Fibroblast of villous mesenchyme (primary cell): ENCODE data around the gene SLC6A7. TPM values are rescaled to one million over a fixed set of nuclear protein-coding genes. Genes with fewer than 3 reads are reported as not detected.

ENCODE experiments used
- DNase-seq: peaks from one replicate; pipeline ENCODE4 v3.0.0-alpha.2; 2010; ENCODE audit warnings: low read depth
- H3K4me3 ChIP-seq: 2 replicates; pipeline ENCODE4 v1.5.1; 2011; ENCODE audit warnings: low read depth, mild to moderate bottlenecking, low read length
- CTCF ChIP-seq: IDR thresholded peaks from 2 replicates; pipeline ENCODE4 v1.5.1; 2012; ENCODE audit warnings: low read depth, mild to moderate bottlenecking, low read length; ENCODE audit not compliant: insufficient read depth
- total RNA-seq: library from RNA; depleted of rRNA; stranded (reverse); fragments of >200 nt; gene quantifications from 2 replicates; pipeline ENCODE4 v1.2.3, GENCODE V29; 2012

The SLC6A7 gene
- total RNA-seq, 1 donor = under 0.01 TPM

GRCh38 chr5:150189326-150189725 lies 536 bp upstream of the SLC6A7 start:
- H3K4me3 ChIP-seq = no peak overlapping the region
- TF ChIP-seq CTCF = no peak
- no peak for DNase-seq

- DNase-seq = no peak
- TF ChIP-seq CTCF = no peak
- no peak overlapping the region for H3K4me3 ChIP-seq
Measured at GRCh38 chr5:150190503-150190979, 679 bp downstream of the SLC6A7 start.

DNA sequence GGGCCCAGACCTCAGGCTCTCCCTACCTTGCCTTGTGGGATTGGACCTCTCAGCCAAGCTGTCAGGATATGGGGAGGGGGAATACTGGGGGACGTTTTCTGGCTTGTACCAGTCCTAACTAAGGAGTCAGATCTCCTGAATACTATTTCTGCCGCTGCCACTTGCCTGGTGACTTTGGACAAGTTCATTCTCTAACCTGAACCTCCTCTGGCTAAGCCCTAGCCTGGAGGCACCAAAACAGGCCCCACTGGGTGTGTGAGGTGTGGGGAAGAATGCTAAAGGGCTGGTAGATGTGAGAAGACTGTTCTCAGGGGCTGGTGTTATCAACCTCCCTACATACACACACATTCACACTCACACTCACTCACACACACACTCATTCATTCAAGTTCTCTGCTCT lies 1.1 kb downstream of the SLC6A7 start:
- TF ChIP-seq CTCF = no peak
- no peak for DNase-seq
- H3K4me3 ChIP-seq = no peak overlapping the region

GRCh38 chr5:150192462-150192861 lies 2.6 kb downstream of the SLC6A7 start:
- TF ChIP-seq CTCF = no peak
- H3K4me3 ChIP-seq = no peak overlapping the region
- DNase-seq = no peak

DNA sequence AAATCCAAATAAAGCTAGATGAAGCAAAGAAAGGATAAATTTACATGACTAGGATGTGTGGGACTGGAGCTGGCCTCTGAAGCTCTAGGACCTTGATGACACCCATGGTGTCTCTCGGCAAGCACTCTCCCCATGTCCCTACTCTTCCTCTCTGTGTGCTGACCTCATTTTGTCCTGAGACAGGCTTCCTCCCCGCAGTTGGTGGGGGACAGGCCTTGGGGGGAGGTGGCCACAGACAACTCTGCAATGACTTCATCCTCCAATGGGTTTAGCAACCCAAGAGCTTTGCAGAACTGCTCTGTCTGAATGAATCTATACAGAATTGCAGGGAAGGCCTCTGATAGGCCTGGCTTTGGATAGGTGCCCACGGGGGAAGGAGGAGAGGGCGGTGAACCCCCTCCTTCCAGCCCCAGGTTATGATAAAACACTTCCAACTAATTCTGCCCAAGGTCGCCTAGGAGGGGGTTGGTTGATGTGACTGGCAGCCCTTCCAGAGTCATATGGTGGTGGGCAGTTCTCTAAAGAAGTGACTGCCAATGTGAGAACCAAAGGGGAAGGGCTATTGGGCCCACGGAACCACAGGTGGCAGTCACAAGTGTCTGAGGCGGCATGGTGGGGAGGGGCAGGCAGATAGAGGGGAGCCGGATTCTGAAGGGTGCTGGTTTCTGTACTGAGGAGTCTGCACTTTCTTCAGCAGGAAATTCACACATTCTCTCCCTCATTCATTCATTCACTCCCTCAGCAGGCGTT lies 6.0 kb downstream of the SLC6A7 start:
- no peak for TF ChIP-seq CTCF
- no peak for DNase-seq
- no peak overlapping the region for H3K4me3 ChIP-seq

DNA sequence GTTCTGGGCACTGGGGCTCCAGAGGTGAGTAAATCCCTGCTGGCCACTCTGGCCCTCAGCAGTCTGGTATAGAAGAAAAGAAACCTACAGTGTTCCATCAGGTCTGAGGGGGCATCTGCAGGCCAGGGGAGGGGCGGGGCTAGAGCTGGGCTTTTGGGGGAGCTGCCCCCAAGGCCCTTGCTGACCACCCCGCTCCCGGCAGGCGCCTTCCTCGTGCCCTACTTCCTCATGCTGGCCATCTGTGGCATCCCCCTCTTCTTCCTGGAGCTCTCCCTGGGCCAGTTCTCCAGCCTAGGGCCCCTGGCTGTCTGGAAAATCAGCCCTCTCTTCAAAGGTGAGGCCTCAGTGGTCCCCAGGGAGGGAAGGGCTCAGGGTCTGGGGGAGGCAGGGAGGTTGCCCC lies 6.7 kb downstream of the SLC6A7 start:
- no peak for DNase-seq
- no peak for TF ChIP-seq CTCF
- H3K4me3 ChIP-seq = no peak overlapping the region

DNA sequence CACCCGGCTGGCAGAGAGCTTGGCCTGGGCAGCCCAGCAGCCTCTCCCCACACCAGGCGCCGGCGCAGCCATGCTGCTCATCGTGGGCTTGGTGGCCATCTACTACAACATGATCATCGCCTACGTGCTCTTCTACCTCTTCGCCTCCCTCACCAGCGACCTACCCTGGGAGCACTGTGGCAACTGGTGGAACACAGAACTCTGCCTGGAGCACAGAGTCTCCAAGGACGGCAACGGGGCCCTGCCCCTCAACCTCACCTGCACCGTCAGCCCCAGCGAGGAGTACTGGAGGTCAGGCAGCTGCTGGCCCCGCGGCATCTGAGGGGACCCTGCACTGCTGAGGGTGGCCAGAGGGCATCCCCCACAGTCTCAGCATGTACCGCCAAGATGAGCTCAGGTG lies 7.1 kb downstream of the SLC6A7 start:
- no peak overlapping the region for H3K4me3 ChIP-seq
- TF ChIP-seq CTCF = no peak
- DNase-seq = no peak
